Esophagus mucosa (tissue), 1 donor: ENCODE measurements around the gene CSPG4. TPM values are rescaled to one million over a fixed set of nuclear protein-coding genes. Genes with fewer than 3 reads are reported as not detected.
A peak's percentile ranks its signal among the peaks of the same experiment; 100 is the strongest.

ENCODE experiments used
- ATAC-seq: fragments of 200-7000 bp; cut with Tn5 transposase; one replicate; pipeline ENCODE4 v1.9.1; 2020
- total RNA-seq: library from RNA; stranded (reverse); gene quantifications from one replicate; pipeline ENCODE4 v1.2.4, GENCODE V29; 2023
- donor health status: DM: yes; HTN: yes; CAD: no.

CSPG4 gene
- total RNA-seq, 1 donor from 2014 or later = 1.9 TPM

- peak; percentile 69 for ATAC-seq
Measured at GRCh38 chr15:75669191-75669878, 43.3 kb downstream of the CSPG4 start.

- peak; percentile 77 for ATAC-seq
Measured at GRCh38 chr15:75666823-75667501, 45.7 kb downstream of the CSPG4 start.

DNA sequence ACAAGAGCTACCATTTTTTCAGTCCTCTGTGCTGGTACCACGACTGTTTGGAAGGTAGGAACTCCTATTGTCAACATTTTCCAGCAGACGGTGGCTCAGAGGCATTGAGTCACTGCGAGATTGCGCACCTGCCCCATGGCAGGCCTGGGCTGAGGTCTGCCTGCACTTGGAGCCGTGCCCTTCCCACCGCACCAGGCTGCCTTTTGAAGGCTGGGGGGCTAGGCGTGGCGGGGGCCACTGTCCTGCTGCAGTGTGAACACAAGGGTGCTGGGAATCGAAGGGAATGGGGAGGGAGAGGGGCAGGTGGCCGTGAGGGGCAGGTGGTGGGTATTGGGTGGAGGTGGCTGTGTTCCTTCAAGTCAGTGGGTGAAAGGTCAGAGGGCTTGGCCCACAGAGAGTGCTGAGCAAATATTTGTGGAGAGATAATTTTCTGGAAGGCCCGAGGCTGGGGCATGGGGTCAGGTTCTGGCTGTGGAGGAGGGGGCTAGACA, 48.7 kb downstream of the CSPG4 start:
- no peak for ATAC-seq

DNA sequence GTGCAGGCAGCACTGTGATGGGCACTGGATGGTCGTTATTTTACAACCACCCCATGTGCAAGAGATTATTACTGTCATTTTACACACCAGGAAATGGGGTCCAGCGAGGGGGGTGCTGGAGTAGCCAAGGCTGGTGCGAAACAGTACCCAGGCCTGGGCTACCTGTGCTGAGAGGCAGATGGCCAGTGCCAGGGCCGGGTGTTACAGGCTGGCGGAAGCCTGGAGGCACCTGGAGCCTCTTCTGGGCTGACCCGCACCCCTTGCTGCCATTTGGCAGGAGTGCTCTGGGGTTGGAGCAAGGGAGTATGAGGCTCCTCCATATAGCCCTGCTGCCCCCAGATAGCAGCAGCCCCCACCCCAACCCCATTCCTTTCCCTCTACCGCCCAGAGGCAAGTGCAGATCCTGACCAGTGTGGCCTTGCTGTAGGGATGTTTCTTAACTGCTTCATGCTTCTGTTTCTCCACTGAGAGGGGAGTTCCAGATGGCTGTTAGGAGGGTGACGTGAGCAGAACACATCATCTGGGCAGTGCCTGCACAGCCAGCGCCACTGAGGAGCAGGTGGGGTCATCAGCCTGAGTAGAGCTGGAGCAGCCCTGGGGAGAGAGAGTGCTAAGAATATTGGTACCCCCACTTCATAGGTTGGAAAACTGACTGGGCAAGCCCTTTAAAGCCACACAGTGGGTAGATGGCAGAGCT, 49.7 kb downstream of the CSPG4 start:
- ATAC-seq = no peak

DNA sequence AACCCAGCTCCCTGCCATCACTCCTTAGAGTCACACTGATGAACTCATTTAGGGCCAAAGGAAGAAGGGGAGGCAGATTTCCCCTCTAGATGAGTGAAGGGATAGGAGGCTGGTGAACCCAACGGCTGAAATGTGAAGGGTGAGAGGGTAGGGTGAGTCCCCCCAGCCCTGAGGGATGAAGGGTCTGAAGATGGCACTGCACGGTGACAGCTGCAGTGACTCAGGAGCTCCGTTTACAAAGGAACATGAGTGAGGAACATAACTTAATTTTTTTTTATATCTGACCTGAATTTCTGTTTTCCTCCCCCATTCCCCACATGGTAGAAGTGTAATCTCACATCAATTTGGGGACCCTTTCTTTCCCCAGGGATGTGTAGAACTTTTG, 50.9 kb downstream of the CSPG4 start:
- no peak for ATAC-seq

GRCh38 chr15:75661100-75661755, 51.4 kb downstream of the CSPG4 start:
- ATAC-seq = peak; percentile 85

DNA sequence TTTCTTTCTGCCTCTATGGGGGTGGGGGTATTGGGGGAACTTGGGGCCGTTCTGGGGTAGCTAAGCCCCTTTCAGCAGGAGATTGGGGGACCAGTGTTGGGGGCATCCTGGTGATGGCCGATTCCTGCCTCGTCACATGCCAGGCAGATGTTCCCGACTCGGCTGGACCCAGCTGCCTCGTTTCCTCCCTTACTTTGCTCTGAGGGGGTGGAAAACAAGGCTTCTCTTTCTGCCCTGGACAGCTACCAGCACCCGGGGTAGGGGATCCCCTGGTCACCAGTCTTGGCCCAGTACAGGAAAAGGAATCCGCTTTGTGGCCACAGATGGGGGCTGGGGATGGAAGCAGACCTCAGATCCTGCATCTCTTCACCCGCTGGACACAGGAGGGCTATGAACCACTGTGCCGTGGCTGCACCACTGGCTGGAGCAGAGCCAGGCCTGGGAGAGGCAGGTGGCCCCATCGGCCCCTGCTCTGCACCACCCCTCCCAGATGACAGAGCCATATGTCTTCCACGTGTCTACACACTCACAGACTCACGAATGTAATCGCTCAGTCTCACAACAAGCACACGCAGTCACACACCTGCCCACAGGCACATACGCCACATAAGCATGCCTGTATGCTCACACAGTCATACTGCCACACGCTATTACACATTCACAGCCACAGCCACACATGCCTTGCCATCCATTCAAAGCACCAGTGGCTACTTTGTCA, 52.6 kb downstream of the CSPG4 start:
- no peak for ATAC-seq

- ATAC-seq = no peak
Measured at GRCh38 chr15:75659141-75659771, 53.4 kb downstream of the CSPG4 start.

DNA sequence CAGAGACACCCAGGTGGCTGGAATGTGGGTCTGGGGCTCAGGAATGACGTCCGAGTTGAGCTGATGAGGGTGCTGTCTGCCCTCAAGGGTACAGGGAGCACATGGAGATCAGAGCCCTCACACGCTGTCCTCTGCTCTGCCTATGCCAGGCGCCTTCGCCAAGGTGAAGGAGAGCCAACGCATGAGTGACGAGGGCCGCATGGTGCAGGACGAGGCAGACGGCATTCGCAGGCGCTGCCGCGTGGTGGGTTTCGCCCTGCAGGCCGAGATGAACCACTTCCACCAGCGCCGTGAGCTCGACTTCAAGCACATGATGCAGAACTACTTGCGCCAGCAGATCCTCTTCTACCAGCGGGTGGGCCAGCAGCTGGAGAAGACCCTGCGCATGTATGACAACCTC, 55.8 kb downstream of the CSPG4 start:
- no peak for ATAC-seq

GRCh38 chr15:75656331-75656730, 56.3 kb downstream of the CSPG4 start:
- no peak for ATAC-seq

- no peak for ATAC-seq
Measured at GRCh38 chr15:75655931-75656330, 56.7 kb downstream of the CSPG4 start.

DNA sequence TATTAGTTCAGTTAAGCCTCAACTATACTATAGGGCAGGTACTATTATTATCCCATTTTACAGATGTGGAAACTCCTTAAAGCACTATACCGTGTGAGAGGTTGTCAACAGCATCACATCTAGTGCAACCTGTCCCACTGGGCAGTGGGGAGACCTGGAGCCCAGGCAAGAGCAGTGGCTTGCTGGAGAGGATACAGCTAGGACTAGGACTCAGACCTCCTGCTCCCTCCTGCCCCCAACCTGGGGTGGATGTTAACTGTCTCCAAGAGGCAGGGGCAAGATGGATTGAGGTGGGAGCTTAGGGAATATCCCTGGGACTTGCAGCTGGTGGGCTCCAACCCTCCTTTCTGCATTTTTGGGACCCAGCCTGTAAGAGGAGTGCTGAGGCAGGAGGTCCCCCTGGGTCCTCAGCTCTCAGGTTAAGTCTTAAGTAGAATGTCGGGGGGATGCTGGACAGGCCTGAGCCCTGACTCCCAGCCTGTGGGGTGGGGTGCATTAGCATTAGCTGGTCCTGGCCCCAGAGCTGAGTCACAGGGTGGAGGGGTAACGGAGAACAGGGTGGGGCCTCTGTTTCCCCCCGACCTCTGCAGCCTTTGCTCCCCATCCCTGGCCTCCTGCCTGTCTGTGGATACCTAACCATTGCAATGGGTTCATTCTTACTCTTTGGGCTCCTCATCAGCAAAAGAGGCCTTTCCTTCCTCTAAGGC, 58.3 kb downstream of the CSPG4 start:
- ATAC-seq = no peak

DNA sequence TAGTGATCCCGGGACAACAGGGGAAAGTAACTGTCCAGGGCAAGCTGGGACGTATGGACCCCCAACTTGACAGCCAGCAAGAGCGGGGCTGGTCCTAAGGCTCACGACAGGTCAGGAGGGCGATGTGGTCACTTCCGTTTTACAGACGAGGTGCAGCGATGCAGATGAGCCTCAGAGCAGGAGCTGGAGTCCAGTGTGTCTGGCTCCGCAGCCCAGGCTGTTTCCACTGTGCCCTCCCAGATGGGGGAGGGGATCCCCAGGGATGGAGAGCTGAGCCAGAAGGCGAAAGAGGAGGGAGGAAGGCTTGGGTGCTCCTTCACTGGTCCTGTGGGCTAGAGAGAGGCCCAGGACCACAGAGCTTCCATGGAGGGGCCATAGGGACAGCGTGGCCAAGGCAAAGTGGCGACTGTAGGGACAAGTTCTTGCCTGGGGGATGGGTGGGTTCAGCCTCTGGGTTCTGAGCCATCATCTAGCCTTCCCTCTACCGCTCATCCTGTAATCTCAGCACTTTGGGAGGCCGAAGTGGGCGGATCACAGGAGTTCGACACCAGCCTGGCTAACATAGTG, 59.2 kb downstream of the CSPG4 start:
- no peak for ATAC-seq

- peak; percentile 24 for ATAC-seq
Measured at GRCh38 chr15:75651810-75652543, 60.7 kb downstream of the CSPG4 start.

DNA sequence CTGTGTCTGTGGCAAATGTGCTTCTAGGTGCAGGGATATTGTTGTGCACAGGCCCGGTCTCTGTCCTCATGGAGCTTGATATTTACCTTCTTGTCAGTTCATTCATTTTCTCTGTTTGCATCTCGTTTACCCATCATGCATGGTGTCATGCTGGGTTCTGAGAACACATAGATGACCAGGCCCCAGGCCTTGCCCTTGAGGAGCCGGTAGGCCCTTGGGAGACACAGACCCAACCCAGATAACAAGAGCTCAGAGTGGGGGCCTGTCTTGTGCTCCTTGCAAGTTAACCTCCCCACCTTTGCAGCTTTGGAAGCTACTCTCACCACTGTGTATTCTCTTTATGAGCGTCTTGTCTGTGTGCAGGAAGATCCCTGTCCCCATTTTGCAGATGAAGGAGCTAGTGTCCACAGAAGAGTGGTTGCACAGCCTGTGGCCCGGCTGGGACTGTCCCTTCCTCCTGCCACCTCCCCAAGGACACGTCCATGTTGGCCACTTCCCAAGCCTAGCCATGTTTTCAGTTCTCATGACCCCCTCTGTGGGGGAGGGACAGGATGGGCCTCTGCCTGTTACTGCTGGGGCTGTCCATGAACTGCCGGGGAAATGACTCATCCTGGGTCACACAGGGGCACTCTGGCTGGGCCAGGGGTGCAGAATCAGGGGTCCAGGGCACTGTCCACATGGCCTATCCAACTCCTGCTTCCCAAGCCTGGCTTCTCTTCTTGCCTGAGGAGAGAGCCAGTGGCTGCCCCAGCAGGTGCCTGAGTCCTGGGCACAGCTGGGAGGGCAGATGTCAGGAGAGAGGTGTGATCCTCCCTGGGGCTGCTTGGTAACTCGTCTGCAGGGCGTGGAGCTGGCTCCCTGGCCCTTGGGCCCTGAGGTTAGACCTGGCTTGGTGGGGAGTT, 61.5 kb downstream of the CSPG4 start:
- peak; percentile 29 for ATAC-seq

DNA sequence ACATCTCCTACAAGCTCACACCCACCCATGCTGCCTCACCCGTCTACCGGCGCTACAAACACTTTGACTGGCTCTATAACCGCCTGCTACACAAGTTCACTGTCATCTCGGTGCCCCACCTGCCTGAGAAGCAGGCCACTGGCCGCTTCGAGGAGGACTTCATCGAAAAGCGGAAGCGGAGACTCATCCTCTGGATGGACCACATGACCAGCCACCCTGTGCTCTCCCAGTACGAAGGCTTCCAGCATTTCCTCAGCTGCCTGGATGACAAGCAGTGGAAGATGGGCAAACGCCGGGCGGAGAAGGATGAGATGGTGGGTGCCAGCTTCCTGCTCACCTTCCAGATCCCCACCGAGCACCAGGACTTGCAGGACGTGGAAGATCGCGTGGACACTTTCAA, 62.8 kb downstream of the CSPG4 start:
- ATAC-seq = no peak

DNA sequence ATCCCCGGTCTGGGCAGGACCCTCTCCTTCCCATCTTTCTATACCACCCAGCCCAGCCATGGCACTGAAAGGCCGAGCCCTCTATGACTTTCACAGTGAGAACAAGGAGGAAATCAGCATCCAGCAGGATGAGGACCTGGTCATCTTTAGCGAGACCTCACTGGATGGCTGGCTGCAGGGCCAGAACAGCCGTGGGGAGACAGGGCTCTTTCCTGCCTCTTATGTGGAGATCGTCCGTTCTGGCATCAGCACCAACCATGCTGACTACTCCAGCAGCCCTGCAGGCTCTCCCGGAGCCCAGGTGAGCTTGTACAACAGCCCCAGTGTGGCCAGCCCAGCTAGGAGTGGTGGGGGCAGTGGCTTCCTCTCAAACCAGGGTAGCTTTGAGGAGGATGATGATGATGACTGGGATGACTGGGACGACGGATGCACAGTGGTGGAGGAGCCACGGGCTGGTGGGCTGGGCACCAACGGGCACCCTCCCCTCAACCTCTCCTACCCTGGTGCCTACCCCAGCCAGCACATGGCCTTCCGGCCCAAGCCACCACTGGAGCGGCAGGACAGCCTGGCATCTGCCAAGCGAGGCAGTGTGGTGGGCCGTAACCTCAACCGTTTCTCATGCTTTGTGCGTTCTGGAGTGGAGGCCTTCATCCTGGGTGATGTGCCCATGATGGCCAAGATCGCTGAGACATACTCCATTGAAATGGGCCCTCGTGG, 63.4 kb downstream of the CSPG4 start:
- ATAC-seq = no peak
